HCT116 (cell line): ENCODE measurements around the gene ADARB2. TPM values are rescaled to one million over a fixed set of nuclear protein-coding genes. Genes with fewer than 3 reads are reported as not detected.
A peak's percentile ranks its signal among the peaks of the same experiment; 100 is the strongest.

Experiments
- ATAC-seq: fragments of 200-7000 bp; cut with Tn5 transposase; 2 replicates; pipeline ENCODE4 v1.9.1; 2020; ENCODE audit warnings: mild to moderate bottlenecking, moderate library complexity
- BruUV-seq: library from RNA; stranded (reverse); fragments of 400-500 nt; replicated peaks from 2 replicates; lab custom pipeline; 2021; lab: Mats Ljungman, UMichigan
- CTCF ChIA-PET: fragments of 300-600 bp; sonication (Branson Sonifier 250); formaldehyde crosslinking; loops from one replicate; lab custom pipeline; 2021; ENCODE audit warnings: antibody characterized with exemption; lab: Charles Lee
- POLR2A ChIA-PET: fragments of 300-600, 350-600 bp; sonication (Branson Sonifier 250); formaldehyde crosslinking; loops from one replicate; lab custom pipeline; 2021; ENCODE audit warnings: antibody characterized with exemption; lab: Charles Lee
- RAD21 ChIA-PET, 2 experiments: fragments of 300-600 bp; sonication (Branson Sonifier 250); formaldehyde crosslinking; loops; one replicate each; lab custom pipeline; 2023; ENCODE audit warnings: low total read pairs in 2 of 2; ENCODE audit not compliant: uncharacterized antibody in 2 of 2, unreplicated experiment in 2 of 2, low non-redundant PET in 1 of 2; lab: Charles Lee
- DNase-seq: peaks from one replicate; pipeline ENCODE4 v3.0.0-alpha.2; 2010; ENCODE audit warnings: low read depth, low spot score
- H2AFZ ChIP-seq: fragments of 200-600 bp; shearing (Covaris generic), sonication (generic); 2 replicates; pipeline ENCODE4 v1.6.1; 2017; ENCODE audit warnings: low read depth, mixed run types, mixed read lengths, antibody characterized with exemption, low read length; ENCODE audit not compliant: poor library complexity, severe bottlenecking
- H3K27ac ChIP-seq: 2 replicates; pipeline ENCODE4 v1.5.1; 2012; ENCODE audit warnings: low read depth, low read length
- H3K27me3 ChIP-seq: fragments of 200-600 bp; sonication (generic); 2 replicates; pipeline ENCODE4 v1.6.1; 2016; ENCODE audit warnings: mixed run types, low read length, mixed read lengths; ENCODE audit not compliant: insufficient read depth
- H3K36me3 ChIP-seq, 2 experiments: fragments of 200-500 bp in 1 of 2; fragments of 200-600 bp in 1 of 2; sonication (Bioruptor generic) in 1 of 2; sonication (generic) in 1 of 2; 2 replicates each; pipeline versions ENCODE4 v1.5.1 to v1.6.1; 2014 to 2016; ENCODE audit warnings: low read length in 2 of 2, inconsistent platforms in 1 of 2, mixed read lengths in 1 of 2, mixed run types in 1 of 2; ENCODE audit not compliant: insufficient read depth in 2 of 2, control insufficient read depth in 1 of 2
- H3K4me1 ChIP-seq, 2 experiments: fragments of 200-600 bp in 1 of 2; sonication (generic) in 1 of 2; 2 replicates each; pipeline versions ENCODE4 v1.5.1 to v1.6.1; 2012 to 2017; ENCODE audit warnings: low read length in 2 of 2, inconsistent platforms in 1 of 2, mild to moderate bottlenecking in 1 of 2, mixed read lengths in 1 of 2, mixed run types in 1 of 2, moderate library complexity in 1 of 2; ENCODE audit not compliant: insufficient read depth in 2 of 2, control insufficient read depth in 1 of 2
- H3K4me2 ChIP-seq: fragments of 200-600 bp; sonication (generic); 2 replicates; pipeline ENCODE4 v1.6.1; 2017; ENCODE audit warnings: mixed run types, low read length, mixed read lengths
- H3K4me3 ChIP-seq, 2 experiments: fragments of 200-600 bp in 1 of 2; sonication (generic) in 1 of 2; replicated peaks in 1 of 2; 2 replicates each; pipeline ENCODE4 v1.5.1; 2011 to 2016; ENCODE audit warnings: low read length in 2 of 2, control low read depth in 1 of 2, low read depth in 1 of 2, mild to moderate bottlenecking in 1 of 2, mixed read lengths in 1 of 2, mixed run types in 1 of 2
- H3K79me2 ChIP-seq: fragments of 200-600 bp; sonication (generic); 2 replicates; pipeline ENCODE4 v1.6.1; 2017; ENCODE audit warnings: mild to moderate bottlenecking, mixed run types, low read length, moderate library complexity, mixed read lengths; ENCODE audit not compliant: insufficient read depth
- H3K9ac ChIP-seq: fragments of 200-600 bp; sonication (generic); 2 replicates; pipeline ENCODE4 v1.6.1; 2016; ENCODE audit warnings: low read length, mixed read lengths
- H3K9me2 ChIP-seq: fragments of 200-600 bp; sonication (generic), shearing (Covaris generic); 2 replicates; pipeline ENCODE4 v1.6.1; 2017; ENCODE audit warnings: mixed run types, mild to moderate bottlenecking, moderate library complexity; ENCODE audit not compliant: insufficient read depth
- H3K9me3 ChIP-seq, 2 experiments: fragments of 200-500 bp in 1 of 2; fragments of 200-600 bp in 1 of 2; sonication (Bioruptor generic) in 1 of 2; sonication (generic) in 1 of 2; 2 replicates each; pipeline ENCODE4 v1.6.1; 2014 to 2017; ENCODE audit warnings: low read length in 2 of 2, mixed read lengths in 2 of 2, inconsistent platforms in 1 of 2, low read depth in 1 of 2, mild to moderate bottlenecking in 1 of 2, mixed run types in 1 of 2, moderate library complexity in 1 of 2; ENCODE audit not compliant: control insufficient read depth in 1 of 2, insufficient read depth in 1 of 2
- H4K20me1 ChIP-seq: fragments of 200-600 bp; sonication (generic), shearing (Covaris generic); 2 replicates; pipeline ENCODE4 v1.6.1; 2017; ENCODE audit warnings: mixed run types, mild to moderate bottlenecking, moderate library complexity; ENCODE audit not compliant: insufficient read depth
- CEBPB ChIP-seq: IDR thresholded peaks from 2 replicates; pipeline ENCODE4 v1.6.1; 2012; ENCODE audit warnings: low read depth
- ELF1 ChIP-seq: IDR thresholded peaks from 2 replicates; pipeline ENCODE4 v1.6.1; 2012; ENCODE audit warnings: low read depth, borderline replicate concordance
- EZH2 ChIP-seq: fragments of 200-600 bp; sonication (generic); IDR thresholded peaks from 2 replicates; pipeline ENCODE4 v1.6.1; 2017; ENCODE audit warnings: antibody characterized with exemption, mixed run types
- EZH2phosphoT487 ChIP-seq: fragments of 200-600 bp; IDR thresholded peaks from 2 replicates; pipeline ENCODE4 v1.6.1; 2018; ENCODE audit warnings: antibody characterized with exemption, borderline replicate concordance
- FOSL1 ChIP-seq: IDR thresholded peaks from 2 replicates; pipeline ENCODE4 v1.6.1; 2012; ENCODE audit warnings: low read depth
- JUND ChIP-seq: IDR thresholded peaks from 2 replicates; pipeline ENCODE4 v1.6.1; 2012
- RAD21 ChIP-seq: IDR thresholded peaks from 2 replicates; pipeline ENCODE4 v1.6.1; 2012; ENCODE audit warnings: low read depth, mild to moderate bottlenecking
- SRF ChIP-seq: IDR thresholded peaks from 2 replicates; pipeline ENCODE4 v1.6.1; 2012; ENCODE audit warnings: low read depth
- YY1 ChIP-seq: IDR thresholded peaks from 2 replicates; pipeline ENCODE4 v1.6.1; 2011; ENCODE audit warnings: low read length, low read depth, moderate library complexity, mild to moderate bottlenecking; ENCODE audit not compliant: insufficient replicate concordance; ENCODE audit errors: extremely low read depth
- ZNF274 ChIP-seq: fragments of 200-500 bp; sonication (Bioruptor generic); IDR thresholded peaks from 2 replicates; pipeline ENCODE4 v1.6.1; 2014; ENCODE audit warnings: mild to moderate bottlenecking, low read depth, low read length, inconsistent platforms
- intact Hi-C: fragments of 100-400 bp; cut with micrococcal nuclease; formaldehyde crosslinking; loops from 2 replicates; pipeline ENCODE4 v1.10.0; 2022
- total RNA-seq: library from RNA; stranded (reverse); gene quantifications from one replicate; pipeline ENCODE4 v1.2.1, GENCODE V29; 2021; ENCODE audit not compliant: unreplicated experiment
- TF ChIP-seq, protein P1 (sequence below): IDR thresholded peaks from 2 replicates; pipeline ENCODE4 v1.6.1; 2012; ENCODE audit warnings: low read depth
- TF ChIP-seq, protein P2 (sequence below): IDR thresholded peaks from 2 replicates; pipeline ENCODE4 v1.6.1; 2012
- TF ChIP-seq, protein P3 (sequence below), 3 experiments: fragments of 200-600 bp in 1 of 3; sonication (generic) in 1 of 3; IDR thresholded peaks in 2 of 3; conservative IDR thresholded peaks in 1 of 3; 2 replicates each; pipeline ENCODE4 v1.5.1; 2012 to 2017; ENCODE audit warnings: low read depth in 2 of 3, low read length in 2 of 3, antibody characterized with exemption in 1 of 3, borderline replicate concordance in 1 of 3, control low read depth in 1 of 3, mild to moderate bottlenecking in 1 of 3, mixed read lengths in 1 of 3, mixed run types in 1 of 3, moderate library complexity in 1 of 3; ENCODE audit not compliant: insufficient read depth in 1 of 3
- TF ChIP-seq, protein P4 (sequence below): IDR thresholded peaks from 2 replicates; pipeline ENCODE4 v1.6.1; 2011; ENCODE audit warnings: mild to moderate bottlenecking, low read length, moderate library complexity; ENCODE audit not compliant: insufficient replicate concordance; ENCODE audit errors: extremely low read depth

The ADARB2 gene
- total RNA-seq, 1 experiment from 2014 or later, result not detected

DNA sequence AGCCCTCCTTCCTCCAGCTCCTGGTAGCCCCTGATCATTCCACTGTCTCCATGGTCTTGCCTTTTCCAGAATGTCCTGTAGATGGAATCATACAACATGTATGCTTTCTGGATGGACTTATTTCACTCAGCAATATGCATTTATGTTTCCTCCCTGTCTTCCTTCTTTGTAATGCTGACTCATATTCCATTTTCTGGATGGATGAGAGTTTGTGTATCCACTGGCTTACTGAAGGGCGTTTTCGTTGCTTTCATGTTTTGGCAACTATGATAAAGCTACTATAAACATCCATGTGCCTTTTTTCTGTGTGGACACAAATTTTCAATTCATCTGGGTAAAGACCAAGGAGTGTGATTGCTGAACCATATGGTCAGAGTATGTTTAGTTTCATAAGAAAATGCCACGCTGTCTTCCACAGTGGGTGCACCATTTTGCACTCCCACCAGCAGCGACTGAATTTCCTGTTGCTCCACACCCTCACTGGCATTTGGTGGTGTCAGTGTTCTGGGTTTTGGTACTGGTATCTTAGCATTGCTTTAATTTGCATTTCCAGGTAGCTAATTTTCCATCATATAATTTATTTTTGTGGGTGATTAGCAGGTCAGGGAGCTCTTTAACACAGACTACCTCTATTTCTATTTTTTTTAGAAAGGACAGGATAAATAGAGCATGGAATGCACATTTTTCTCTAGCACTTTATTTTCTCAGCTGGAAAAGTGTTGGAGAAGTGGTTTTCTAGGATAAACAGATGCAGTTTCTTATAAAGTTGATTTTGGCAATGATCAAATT is 429.0 kb downstream of the ADARB2 start (continued):
- TF ChIP-seq, protein P1, sequence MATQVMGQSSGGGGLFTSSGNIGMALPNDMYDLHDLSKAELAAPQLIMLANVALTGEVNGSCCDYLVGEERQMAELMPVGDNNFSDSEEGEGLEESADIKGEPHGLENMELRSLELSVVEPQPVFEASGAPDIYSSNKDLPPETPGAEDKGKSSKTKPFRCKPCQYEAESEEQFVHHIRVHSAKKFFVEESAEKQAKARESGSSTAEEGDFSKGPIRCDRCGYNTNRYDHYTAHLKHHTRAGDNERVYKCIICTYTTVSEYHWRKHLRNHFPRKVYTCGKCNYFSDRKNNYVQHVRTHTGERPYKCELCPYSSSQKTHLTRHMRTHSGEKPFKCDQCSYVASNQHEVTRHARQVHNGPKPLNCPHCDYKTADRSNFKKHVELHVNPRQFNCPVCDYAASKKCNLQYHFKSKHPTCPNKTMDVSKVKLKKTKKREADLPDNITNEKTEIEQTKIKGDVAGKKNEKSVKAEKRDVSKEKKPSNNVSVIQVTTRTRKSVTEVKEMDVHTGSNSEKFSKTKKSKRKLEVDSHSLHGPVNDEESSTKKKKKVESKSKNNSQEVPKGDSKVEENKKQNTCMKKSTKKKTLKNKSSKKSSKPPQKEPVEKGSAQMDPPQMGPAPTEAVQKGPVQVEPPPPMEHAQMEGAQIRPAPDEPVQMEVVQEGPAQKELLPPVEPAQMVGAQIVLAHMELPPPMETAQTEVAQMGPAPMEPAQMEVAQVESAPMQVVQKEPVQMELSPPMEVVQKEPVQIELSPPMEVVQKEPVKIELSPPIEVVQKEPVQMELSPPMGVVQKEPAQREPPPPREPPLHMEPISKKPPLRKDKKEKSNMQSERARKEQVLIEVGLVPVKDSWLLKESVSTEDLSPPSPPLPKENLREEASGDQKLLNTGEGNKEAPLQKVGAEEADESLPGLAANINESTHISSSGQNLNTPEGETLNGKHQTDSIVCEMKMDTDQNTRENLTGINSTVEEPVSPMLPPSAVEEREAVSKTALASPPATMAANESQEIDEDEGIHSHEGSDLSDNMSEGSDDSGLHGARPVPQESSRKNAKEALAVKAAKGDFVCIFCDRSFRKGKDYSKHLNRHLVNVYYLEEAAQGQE, result no peak
- TF ChIP-seq, all 23 proteins: peak for 0

DNA sequence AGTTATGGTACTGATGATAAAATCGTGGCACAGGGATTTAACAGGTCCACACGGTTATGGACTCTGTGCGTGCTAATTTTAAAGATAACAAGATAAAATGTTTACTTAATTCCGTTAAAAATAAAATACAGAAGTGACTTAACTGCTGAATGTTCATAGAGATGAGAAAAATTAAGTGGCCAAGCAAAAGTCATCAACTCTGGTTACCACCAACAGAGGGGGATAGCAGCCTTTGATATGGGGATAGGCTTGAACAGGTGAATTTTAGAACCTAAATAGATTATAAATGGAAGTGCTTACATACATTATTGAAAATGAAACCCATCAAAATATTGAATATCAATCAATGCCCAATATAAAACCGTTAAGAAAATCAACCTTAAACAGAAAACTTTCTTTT is 436.2 kb downstream of the ADARB2 start:
- intact Hi-C loops, result no loop called here
- Histone ChIP-seq H3K9me2 (no peaks in the 10 kb centered on the region), H3K9ac (no peak overlapping the region), H3K4me1 (no peaks in the 10 kb centered on the region), H3K27me3 (peaks cover 33% of the 10 kb centered on the region; the same call in 1 of the 2 replicates), H3K27ac (no peak overlapping the region), H2AFZ (no peak overlapping the region), H4K20me1 (no peaks in the 10 kb centered on the region), H3K36me3 (no peaks in the 10 kb centered on the region), H3K9me3 (no peaks in the 10 kb centered on the region), H3K4me3 (no peak overlapping the region), H3K79me2 (no peaks in the 10 kb centered on the region), H3K4me2 (no peak overlapping the region)
- TF ChIP-seq EZH2, result no peak
- TF ChIP-seq, protein P2, sequence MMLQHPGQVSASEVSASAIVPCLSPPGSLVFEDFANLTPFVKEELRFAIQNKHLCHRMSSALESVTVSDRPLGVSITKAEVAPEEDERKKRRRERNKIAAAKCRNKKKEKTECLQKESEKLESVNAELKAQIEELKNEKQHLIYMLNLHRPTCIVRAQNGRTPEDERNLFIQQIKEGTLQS, result no peak
- no peak for TF ChIP-seq ZNF274
- TF ChIP-seq ELF1, result no peak
- TF ChIP-seq JUND, result no peak
- TF ChIP-seq YY1, result no peak
- TF ChIP-seq FOSL1, result no peak
- no peak for TF ChIP-seq EZH2phosphoT487
- TF ChIP-seq, protein P3, sequence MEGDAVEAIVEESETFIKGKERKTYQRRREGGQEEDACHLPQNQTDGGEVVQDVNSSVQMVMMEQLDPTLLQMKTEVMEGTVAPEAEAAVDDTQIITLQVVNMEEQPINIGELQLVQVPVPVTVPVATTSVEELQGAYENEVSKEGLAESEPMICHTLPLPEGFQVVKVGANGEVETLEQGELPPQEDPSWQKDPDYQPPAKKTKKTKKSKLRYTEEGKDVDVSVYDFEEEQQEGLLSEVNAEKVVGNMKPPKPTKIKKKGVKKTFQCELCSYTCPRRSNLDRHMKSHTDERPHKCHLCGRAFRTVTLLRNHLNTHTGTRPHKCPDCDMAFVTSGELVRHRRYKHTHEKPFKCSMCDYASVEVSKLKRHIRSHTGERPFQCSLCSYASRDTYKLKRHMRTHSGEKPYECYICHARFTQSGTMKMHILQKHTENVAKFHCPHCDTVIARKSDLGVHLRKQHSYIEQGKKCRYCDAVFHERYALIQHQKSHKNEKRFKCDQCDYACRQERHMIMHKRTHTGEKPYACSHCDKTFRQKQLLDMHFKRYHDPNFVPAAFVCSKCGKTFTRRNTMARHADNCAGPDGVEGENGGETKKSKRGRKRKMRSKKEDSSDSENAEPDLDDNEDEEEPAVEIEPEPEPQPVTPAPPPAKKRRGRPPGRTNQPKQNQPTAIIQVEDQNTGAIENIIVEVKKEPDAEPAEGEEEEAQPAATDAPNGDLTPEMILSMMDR (IDR thresholded peaks at IDR 0.05 in 2 of 3, conservative IDR thresholded peaks at IDR 0.05 in 1 of 3; ENCODE audit: borderline replicate concordance in 1 of 3, insufficient read depth in 1 of 3, low read depth in 2 of 3, low read length in 2 of 3), result peak in 2 of 3 experiments; percentile 11 to 40; a peak in 3 of 6 replicates
- TF ChIP-seq, protein P4, sequence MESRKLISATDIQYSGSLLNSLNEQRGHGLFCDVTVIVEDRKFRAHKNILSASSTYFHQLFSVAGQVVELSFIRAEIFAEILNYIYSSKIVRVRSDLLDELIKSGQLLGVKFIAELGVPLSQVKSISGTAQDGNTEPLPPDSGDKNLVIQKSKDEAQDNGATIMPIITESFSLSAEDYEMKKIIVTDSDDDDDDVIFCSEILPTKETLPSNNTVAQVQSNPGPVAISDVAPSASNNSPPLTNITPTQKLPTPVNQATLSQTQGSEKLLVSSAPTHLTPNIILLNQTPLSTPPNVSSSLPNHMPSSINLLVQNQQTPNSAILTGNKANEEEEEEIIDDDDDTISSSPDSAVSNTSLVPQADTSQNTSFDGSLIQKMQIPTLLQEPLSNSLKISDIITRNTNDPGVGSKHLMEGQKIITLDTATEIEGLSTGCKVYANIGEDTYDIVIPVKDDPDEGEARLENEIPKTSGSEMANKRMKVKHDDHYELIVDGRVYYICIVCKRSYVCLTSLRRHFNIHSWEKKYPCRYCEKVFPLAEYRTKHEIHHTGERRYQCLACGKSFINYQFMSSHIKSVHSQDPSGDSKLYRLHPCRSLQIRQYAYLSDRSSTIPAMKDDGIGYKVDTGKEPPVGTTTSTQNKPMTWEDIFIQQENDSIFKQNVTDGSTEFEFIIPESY, result no peak
- TF ChIP-seq SRF, result no peak
- peak; percentile 44; the same call in 1 of the 2 replicates for TF ChIP-seq RAD21
- no peak for TF ChIP-seq CEBPB
- ChIA-PET CTCF (no interaction called here), POLR2A (no interaction called here), RAD21 (no interaction called here)
- ATAC-seq (no peak), DNase-seq (peak; percentile 8)
- no TSS peak for BruUV-seq
